ENCODE data around the gene PREX1.

- TF ChIP-seq EP300 (IDR thresholded peaks at IDR 0.05): no peak
- TF ChIP-seq CTCF (IDR thresholded peaks at IDR 0.05): no peak
Measured at GRCh38 chr20:48577557-48577956, 250.2 kb downstream of the PREX1 start.
